GM19455 (cell line): ENCODE measurements around the gene MESP1.

Source experiments
- ATAC-seq: cut with Tn5 transposase; IDR thresholded peaks from one replicate; pipeline ENCODE4 v1.9.1; 2021; ENCODE audit not compliant: unreplicated experiment

The MESP1 gene

DNA sequence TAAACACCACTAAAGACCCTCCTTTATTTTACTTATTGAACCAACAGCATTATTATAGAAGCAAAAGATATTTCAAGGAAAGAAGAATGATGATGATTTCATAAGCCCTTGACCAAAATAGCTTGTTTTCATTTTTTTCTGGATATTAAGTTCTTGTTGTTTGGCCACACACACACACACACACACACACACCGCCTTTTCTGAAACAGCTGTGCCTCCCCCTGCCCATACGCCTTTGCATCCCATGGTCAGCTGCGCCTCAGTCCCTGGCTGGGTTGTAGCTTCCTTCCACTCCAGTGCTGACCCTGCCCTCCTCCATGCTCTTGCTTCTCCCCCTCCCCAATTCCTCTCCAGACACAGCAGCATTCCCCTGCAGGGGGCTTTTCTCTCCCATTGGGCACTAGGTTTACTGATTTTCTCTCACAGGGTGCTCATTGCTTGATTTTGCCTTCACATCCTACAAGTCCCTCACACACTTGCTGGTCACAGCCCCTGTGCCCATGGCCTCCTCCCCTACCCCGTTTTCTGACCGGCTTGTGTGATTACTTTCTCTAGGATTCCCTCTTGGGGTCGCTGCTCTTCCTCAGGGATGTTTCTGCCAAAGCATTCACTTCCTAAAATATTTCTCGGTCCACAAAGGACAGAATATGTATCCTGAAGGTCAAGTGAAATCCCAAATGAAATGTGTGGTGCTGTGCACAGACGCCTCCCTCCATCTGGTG is 18.4 kb downstream of the MESP1 start:
- no peak for ATAC-seq

GRCh38 chr15:89731275-89731674 is 19.8 kb downstream of the MESP1 start:
- no peak for ATAC-seq

- ATAC-seq: no peak
Observed at GRCh38 chr15:89728254-89728653, 22.8 kb downstream of the MESP1 start.

GRCh38 chr15:89725064-89725463 is 26.0 kb downstream of the MESP1 start:
- no peak for ATAC-seq

- no peak for ATAC-seq
Observed at GRCh38 chr15:89724621-89725020, 26.4 kb downstream of the MESP1 start.

DNA sequence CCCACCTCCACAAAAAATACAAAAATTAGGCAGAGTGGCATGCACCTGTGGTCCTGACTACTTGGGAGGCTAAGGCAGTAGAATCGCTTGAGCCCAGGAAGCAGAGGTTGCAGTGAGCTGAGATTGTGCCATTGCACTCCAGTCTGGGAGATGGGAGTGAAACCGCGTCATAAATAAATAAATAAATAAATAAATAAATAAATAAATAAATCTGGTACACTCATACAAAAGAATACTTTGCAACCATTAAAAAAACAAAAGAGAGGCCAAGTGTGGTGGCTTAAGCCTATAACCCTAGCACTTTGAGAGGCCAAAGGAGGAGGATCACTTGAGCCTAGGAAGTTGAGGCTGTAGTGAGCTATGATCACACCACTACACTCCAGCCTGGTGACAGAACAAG is 28.0 kb downstream of the MESP1 start:
- ATAC-seq: no peak

- ATAC-seq: no peak
Observed at GRCh38 chr15:89714775-89715174, 36.3 kb downstream of the MESP1 start.

- ATAC-seq: no peak
Observed at GRCh38 chr15:89707577-89707976, 43.5 kb downstream of the MESP1 start.

- no peak for ATAC-seq
Observed at GRCh38 chr15:89704411-89704810, 46.6 kb downstream of the MESP1 start.
